ENCODE results near the gene CYB5R3. TPM values are rescaled to one million over a fixed set of nuclear protein-coding genes. Genes with fewer than 3 reads are reported as not detected.
"Not testable (repeated sequence)": the region's sequence is repeated elsewhere in the genome, so short reads cannot be mapped to it uniquely, and the experiment has no call there.

Gene CYB5R3
- total RNA-seq, 1 donor from 2014 or later, result 85.0 TPM

DNA sequence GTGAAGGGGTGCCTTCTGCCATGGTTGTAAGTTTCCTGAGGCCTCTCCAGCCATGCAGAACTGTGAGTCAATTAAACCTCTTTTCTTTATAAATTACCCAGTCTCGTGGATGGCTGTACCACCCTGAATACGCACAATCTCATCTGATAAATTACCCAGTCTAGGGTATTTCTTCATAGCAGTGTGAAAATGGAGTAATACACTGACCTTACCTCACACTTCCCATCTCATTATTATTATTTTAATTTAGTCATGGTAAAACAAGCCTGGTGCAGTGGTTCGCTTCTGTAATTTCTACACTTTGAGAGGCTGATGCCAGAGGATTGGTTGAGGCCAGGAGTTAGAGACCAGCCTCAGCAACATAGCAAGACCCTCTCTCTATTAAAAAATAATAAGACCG lies 30.5 kb upstream of the CYB5R3 start:
- no peak for DNase-seq (ENCODE audit: low read depth)
- no peak overlapping the region for H3K4me3 ChIP-seq (ENCODE audit: low read depth, low read length)
- no peaks in the 10 kb centered on the region for H3K36me3 ChIP-seq (ENCODE audit: control insufficient read depth, insufficient read depth, low read length)
- no peaks in the 10 kb centered on the region for H3K27me3 ChIP-seq (ENCODE audit: control insufficient read depth, insufficient read depth, low read length)
- TF ChIP-seq, protein P1, sequence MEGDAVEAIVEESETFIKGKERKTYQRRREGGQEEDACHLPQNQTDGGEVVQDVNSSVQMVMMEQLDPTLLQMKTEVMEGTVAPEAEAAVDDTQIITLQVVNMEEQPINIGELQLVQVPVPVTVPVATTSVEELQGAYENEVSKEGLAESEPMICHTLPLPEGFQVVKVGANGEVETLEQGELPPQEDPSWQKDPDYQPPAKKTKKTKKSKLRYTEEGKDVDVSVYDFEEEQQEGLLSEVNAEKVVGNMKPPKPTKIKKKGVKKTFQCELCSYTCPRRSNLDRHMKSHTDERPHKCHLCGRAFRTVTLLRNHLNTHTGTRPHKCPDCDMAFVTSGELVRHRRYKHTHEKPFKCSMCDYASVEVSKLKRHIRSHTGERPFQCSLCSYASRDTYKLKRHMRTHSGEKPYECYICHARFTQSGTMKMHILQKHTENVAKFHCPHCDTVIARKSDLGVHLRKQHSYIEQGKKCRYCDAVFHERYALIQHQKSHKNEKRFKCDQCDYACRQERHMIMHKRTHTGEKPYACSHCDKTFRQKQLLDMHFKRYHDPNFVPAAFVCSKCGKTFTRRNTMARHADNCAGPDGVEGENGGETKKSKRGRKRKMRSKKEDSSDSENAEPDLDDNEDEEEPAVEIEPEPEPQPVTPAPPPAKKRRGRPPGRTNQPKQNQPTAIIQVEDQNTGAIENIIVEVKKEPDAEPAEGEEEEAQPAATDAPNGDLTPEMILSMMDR (IDR thresholded peaks at IDR 0.05; ENCODE audit: insufficient read depth, low read length, poor library complexity, severe bottlenecking), result no peak

DNA sequence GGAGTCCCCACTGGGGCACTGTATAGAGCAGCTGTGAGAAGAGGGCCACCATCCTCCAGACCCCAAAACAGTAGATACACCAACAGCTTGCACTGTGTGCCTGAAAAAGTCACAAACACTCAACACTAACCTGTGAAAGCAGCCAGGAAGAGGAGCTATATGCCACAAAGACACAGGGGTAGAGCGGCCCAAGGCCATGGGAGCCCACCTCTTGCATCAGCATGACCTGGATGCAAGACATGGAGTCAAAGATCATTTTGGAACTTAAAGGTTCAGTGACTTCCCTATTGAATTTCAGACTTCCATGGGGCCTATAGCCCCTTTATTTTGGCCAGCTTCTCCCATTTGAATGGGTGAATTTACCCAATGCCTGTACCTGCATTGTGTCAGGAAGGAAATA lies 29.7 kb upstream of the CYB5R3 start:
- no peak for DNase-seq (ENCODE audit: low read depth)
- TF ChIP-seq, protein P1 (IDR thresholded peaks at IDR 0.05; ENCODE audit: insufficient read depth, low read length, poor library complexity, severe bottlenecking), result no peak
- Histone ChIP-seq H3K27me3 (ENCODE audit: control insufficient read depth, insufficient read depth, low read length) (no peaks in the 10 kb centered on the region), H3K4me3 (ENCODE audit: low read depth, low read length) (no peak overlapping the region), H3K36me3 (ENCODE audit: control insufficient read depth, insufficient read depth, low read length) (no peaks in the 10 kb centered on the region)

DNA sequence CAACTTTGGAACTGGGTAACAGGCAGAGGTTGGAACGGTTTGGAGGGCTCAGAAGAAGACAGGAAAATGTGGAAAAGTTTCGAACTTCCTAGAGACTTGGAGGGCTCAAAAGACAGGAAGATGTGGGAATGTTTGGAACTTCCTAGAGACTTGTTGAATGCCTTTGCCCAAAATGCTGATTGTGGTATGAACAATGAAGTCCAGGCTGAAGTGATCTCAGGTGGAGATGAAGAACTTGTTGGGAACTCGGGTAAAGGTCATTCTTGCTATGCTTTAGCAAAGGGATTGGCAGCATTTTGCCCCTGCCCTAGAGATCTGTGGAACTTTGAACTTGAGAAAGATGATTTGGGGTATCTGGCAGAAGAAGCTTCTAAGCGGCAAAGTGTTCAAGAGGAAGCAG lies 28.7 kb upstream of the CYB5R3 start:
- not testable (repeated sequence) for DNase-seq (ENCODE audit: low read depth); H3K36me3 ChIP-seq (ENCODE audit: control insufficient read depth, insufficient read depth, low read length); H3K27me3 ChIP-seq (ENCODE audit: control insufficient read depth, insufficient read depth, low read length); H3K4me3 ChIP-seq (ENCODE audit: low read depth, low read length)

DNA sequence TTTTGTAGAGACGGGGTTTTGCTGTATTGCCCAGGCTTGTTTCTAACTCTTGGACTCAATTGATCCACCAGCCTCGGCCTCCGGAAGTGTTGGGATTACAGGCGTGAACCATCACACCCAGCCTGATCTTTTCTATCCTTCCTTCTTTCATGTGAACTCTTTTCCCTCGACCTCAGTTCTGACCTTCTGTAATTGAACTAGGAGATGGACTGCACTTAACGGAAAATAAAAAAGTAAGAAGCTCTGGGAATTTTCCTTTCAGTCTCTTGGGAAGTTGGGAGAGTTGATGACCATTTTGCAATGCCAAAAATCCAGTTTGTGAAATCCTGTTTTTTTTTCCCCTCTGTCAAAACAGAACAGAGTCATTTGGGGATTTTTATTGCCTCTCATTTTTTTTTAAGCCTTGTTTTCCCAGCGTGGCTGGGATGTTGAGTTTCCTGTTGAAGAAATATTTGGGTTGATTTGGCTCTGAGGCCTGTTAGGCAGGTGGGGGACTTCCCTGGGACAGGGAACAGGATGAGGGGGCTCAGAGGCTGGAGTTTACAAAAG lies 26.9 kb upstream of the CYB5R3 start:
- no peak for DNase-seq (ENCODE audit: low read depth)
- TF ChIP-seq, protein P1 (IDR thresholded peaks at IDR 0.05; ENCODE audit: insufficient read depth, low read length, poor library complexity, severe bottlenecking), result no peak
- Histone ChIP-seq H3K36me3 (ENCODE audit: control insufficient read depth, insufficient read depth, low read length) (no peaks in the 10 kb centered on the region), H3K4me3 (ENCODE audit: low read depth, low read length) (no peak overlapping the region), H3K27me3 (ENCODE audit: control insufficient read depth, insufficient read depth, low read length) (no peaks in the 10 kb centered on the region)

DNA sequence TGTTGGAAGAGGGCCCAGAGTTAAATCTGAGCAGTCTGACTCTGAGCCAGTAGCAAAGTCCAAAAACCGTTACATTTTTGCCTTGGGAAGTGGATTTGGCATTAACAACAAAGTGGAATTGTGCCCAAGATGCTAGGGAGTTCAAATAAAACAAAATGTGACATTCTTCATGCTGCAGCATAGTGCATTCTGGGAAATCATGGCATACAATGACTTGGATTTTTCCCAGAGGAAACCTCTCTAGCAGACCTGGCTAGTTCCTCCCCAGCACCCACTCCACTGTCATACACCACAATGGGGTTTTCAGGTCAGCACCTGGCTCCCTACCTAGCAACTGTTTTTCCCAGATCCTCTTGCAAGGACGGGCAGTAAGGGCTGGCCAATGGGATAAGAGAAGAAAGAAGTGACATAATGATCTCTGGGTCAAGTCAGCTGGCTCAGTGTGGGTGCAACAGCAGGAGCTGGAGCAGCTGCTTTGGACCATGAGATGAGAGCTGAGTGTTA lies 24.8 kb upstream of the CYB5R3 start:
- Histone ChIP-seq H3K4me3 (ENCODE audit: low read depth, low read length) (no peak overlapping the region), H3K27me3 (ENCODE audit: control insufficient read depth, insufficient read depth, low read length) (no peaks in the 10 kb centered on the region), H3K36me3 (ENCODE audit: control insufficient read depth, insufficient read depth, low read length) (no peaks in the 10 kb centered on the region)
- TF ChIP-seq, protein P1 (IDR thresholded peaks at IDR 0.05; ENCODE audit: insufficient read depth, low read length, poor library complexity, severe bottlenecking), result no peak
- no peak for DNase-seq (ENCODE audit: low read depth)

DNA sequence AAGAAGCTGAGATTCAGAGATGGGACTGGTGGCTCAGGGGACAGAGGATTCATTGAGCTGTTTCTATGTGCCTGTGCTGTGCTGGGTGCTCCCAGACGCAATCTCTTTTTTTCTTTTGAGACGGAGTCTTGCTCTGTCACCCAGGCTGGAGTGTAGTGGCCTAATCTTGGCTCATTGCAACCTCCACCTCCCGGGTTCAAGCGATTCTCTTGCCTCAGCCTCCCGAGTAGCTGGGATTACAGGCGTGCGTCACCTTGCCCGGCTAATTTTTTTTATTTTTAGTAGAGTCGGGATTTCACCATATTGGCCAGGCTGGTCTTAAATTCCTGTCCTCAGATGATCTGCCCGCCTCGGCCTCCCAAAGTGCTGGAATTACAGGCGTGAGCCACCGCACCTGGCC lies 23.9 kb upstream of the CYB5R3 start:
- H3K27me3 ChIP-seq (ENCODE audit: control insufficient read depth, insufficient read depth, low read length); H3K4me3 ChIP-seq (ENCODE audit: low read depth, low read length); H3K36me3 ChIP-seq (ENCODE audit: control insufficient read depth, insufficient read depth, low read length); DNase-seq (ENCODE audit: low read depth): not testable (repeated sequence)
